ENCODE data around the gene CLEC2D. TPM values are rescaled to one million over a fixed set of nuclear protein-coding genes. Genes with fewer than 3 reads are reported as not detected.

The CLEC2D gene
- total RNA-seq, 2 experiments from 2014 or later, result 190 to 212 TPM

DNA sequence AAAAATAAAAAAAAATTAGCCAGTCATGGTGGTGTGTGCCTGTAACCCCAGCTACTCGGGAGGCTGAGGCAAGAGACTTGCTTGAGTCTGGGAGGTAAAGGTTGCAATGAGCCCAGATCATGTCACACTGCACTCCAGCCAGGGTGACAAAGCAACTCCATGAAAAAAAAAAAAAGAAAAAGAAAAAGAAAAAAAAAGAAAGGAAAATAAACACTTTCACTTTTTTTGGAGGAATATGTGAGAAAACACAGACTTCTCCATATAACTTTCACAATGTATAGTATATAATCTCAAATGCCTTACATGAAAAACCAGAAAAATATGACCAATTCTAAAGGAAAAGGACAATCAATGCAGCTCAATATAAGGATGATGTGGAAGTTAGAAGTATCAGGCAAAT lies 54.5 kb downstream of the CLEC2D start:
- Mint-ChIP-seq H3K4me1 (peaks cover 26% of the 10 kb centered on the region), H3K9me3 (ENCODE audit: low read depth) (no peaks in the 10 kb centered on the region), H3K36me3 (ENCODE audit: low read depth) (peaks cover 1% of the 10 kb centered on the region), H3K27me3 (no peaks in the 10 kb centered on the region), H3K4me3 (no peak overlapping the region), H3K27ac (no peak overlapping the region)
- intact Hi-C loops (cut with DNase I, micrococcal nuclease), result loop anchor here in 1 of 2 experiments (10.0 kb wide), 1 partner anchor 389 kb away; no protein-coding TSS in a partner anchor
- DNase-seq (no peak), ATAC-seq (no peak)
- ChIA-PET POLR2A (no interaction called here), CTCF (interaction anchor here (1.8 to 2.0 kb wide), 2 partner anchors 12 to 19 kb away, joined by 4 to 5 read pairs; no protein-coding TSS in a partner anchor)

DNA sequence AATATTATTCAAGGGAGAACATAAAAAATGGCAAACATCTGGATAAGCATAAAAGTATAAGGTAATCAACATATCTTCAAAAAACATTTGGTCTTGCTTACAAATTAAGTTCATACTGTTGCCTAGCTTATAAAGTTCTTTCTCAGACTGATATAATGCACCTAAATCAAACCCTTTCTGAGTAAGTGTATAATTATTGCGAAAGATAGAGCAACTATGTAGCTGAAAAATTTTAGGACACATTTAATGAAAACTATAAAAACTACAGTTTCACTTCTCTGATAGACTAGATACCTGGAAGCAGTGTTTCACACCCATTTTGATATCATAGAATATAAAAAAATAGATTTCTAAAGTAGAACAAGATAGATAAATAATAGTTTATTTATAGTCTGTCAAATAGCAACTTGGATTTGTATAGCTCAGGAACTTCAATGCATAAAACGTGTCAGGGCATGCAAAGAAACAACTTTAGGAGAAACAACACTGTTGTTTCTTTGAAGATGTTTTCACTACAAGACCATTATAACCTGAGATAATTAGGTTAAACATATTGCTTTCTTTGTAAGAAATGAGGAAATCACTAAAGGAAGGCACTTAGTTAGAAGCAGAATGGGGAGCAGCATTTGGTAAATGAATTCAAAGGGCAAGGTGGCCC lies 55.8 kb downstream of the CLEC2D start:
- Mint-ChIP-seq H3K4me3 (no peak overlapping the region), H3K36me3 (ENCODE audit: low read depth) (peaks cover 1% of the 10 kb centered on the region)
- no peak for ATAC-seq

DNA sequence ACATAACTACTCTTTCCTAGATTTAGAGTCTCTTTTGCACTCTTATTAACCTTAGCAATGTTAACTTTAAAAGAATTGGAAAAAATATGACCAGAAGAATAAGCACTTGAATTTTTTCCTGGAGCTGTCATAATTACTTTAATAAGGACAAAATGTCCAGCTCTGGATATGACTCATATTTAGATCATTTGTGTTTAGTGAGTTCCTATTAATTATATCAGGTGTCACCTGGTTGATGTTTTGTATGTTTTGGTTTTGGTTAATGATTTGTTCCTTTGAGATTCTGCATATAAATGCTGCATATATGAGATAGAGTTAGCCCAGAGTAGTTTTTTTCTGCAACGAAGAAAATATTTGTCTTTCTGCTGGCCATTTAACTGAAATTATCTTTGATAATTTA lies 58.3 kb downstream of the CLEC2D start:
- Mint-ChIP-seq H3K36me3 (ENCODE audit: low read depth) (peaks cover 2% of the 10 kb centered on the region), H3K27ac (no peak overlapping the region), H3K4me1 (peaks cover 26% of the 10 kb centered on the region), H3K27me3 (no peaks in the 10 kb centered on the region), H3K4me3 (no peak overlapping the region), H3K9me3 (ENCODE audit: low read depth) (no peaks in the 10 kb centered on the region)
- CTCF ChIA-PET, result interaction anchor here (0.9 to 2.5 kb wide), 3 partner anchors 10 to 20 kb away, joined by 3 to 7 read pairs (median 6); no protein-coding TSS in a partner anchor
- DNase-seq (no peak), ATAC-seq (no peak)
- intact Hi-C loops (cut with DNase I, micrococcal nuclease), result loop anchor here in 1 of 2 experiments (10.0 kb wide), 1 partner anchor 393 kb away; no protein-coding TSS in a partner anchor
- POLR2A ChIA-PET, result no interaction called here

More for the DNA sequence above, 55.8 kb downstream of the CLEC2D start:
- POLR2A ChIA-PET, result interaction anchor here (0.6 kb wide), 1 partner anchor 29 kb away, joined by 3 read pairs; no protein-coding TSS in a partner anchor
- Mint-ChIP-seq H3K27me3 (no peaks in the 10 kb centered on the region), H3K9me3 (ENCODE audit: low read depth) (no peaks in the 10 kb centered on the region), H3K27ac (no peak overlapping the region), H3K4me1 (peaks cover 20% of the 10 kb centered on the region)
- DNase-seq, result no peak
- intact Hi-C loops (cut with DNase I, micrococcal nuclease), result loop anchor here in 1 of 2 experiments (10.0 kb wide), 1 partner anchor 391 kb away; no protein-coding TSS in a partner anchor
- CTCF ChIA-PET, result interaction anchor here (0.6 to 2.0 kb wide), 8 partner anchors 9 to 379 kb away, joined by 3 to 9 read pairs (median 4); no protein-coding TSS in a partner anchor

DNA sequence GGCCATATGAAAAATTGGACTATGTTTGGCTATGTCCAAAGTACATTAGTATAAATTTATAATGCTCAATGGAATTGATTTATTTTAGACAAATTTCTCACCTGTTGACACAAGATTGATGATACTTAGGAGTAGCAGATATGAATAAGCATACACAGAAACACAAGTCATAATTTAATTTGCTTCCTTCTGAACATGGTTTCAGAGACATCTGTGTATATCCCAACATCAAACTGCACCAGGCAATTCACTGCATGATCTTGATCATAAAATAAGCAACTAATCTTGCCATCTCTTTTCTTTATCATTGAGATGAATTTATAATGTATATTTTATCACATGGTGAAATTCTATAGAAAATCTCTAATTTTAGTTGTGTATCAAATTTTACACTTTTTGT lies 59.6 kb downstream of the CLEC2D start:
- intact Hi-C loops (cut with DNase I, micrococcal nuclease), result loop anchor here in 1 of 2 experiments (10.0 kb wide), 1 partner anchor 394 kb away; no protein-coding TSS in a partner anchor
- DNase-seq, result no peak
- Mint-ChIP-seq H3K36me3 (ENCODE audit: low read depth) (peaks cover 3% of the 10 kb centered on the region), H3K4me3 (no peak overlapping the region), H3K9me3 (ENCODE audit: low read depth) (no peaks in the 10 kb centered on the region), H3K27ac (no peak overlapping the region), H3K4me1 (peaks cover 31% of the 10 kb centered on the region), H3K27me3 (no peaks in the 10 kb centered on the region)
- ATAC-seq, result no peak
- POLR2A ChIA-PET, result no interaction called here
- CTCF ChIA-PET, result interaction anchor here (0.9 to 1.3 kb wide), 3 partner anchors 23 to 94 kb away, joined by 3 to 5 read pairs (median 3); partner anchors contain the start of gene CLEC2D

DNA sequence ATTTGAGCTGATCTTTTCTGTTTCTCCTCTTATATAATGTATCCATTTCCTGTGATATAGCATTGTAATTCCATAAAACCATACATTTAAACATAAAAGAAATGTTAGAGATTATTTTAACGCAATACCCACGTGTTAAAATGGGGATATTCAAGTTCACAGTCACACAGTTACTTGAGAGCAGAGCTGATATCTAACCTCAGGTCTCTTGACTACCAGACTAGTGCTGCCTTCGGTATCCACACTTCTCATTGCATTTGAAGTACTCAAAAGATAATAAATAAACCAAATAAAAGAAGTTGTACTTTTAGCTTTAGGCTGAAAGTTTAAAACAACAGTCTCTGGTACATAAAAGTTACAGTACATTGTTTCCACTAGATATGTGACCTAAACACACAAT lies 60.5 kb downstream of the CLEC2D start:
- H3K4me1 Mint-ChIP-seq, result peaks cover 34% of the 10 kb centered on the region
- H3K36me3 Mint-ChIP-seq (ENCODE audit: low read depth), result peaks cover 3% of the 10 kb centered on the region
- H3K27ac Mint-ChIP-seq, result no peak overlapping the region
- ChIA-PET CTCF (interaction anchor here (0.6 to 2.6 kb wide), 8 partner anchors 13 to 728 kb away, joined by 3 to 9 read pairs (median 3); partner anchors contain the start of gene CLEC2D), POLR2A (no interaction called here)
- ATAC-seq (no peak), DNase-seq (no peak)
- H3K4me3 Mint-ChIP-seq, result no peak overlapping the region
- no peaks in the 10 kb centered on the region for H3K9me3 Mint-ChIP-seq (ENCODE audit: low read depth)
- H3K27me3 Mint-ChIP-seq, result no peaks in the 10 kb centered on the region
- intact Hi-C loops (cut with DNase I, micrococcal nuclease), result loop anchor here in 1 of 2 experiments (2.0 kb wide), 1 partner anchor 21 kb away; no protein-coding TSS in a partner anchor

DNA sequence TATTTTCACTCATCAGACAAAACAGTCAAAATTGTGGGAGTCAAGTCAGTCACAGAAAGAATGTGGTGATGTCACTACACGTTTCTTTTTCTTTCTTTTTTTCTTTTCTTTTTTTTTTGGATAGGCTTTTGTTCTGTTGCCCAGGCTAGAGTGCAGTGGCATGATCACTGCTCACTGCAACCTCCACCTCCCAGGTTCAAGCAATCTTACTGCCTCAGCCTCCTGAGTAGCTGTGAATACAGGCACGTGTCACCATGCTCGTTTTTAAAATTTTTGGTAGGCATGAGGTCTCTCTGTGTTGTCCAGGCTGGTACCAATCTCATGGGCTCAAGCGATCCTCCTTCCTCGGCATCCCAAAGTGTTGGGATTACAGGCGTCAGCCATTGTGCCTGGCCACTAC lies 61.1 kb downstream of the CLEC2D start:
- POLR2A ChIA-PET, result no interaction called here
- no peaks in the 10 kb centered on the region for H3K27me3 Mint-ChIP-seq
- H3K4me3 Mint-ChIP-seq, result peak overlapping the region; percentile 69
- CTCF ChIA-PET, result interaction anchor here (0.6 to 2.6 kb wide), 5 partner anchors 12 to 728 kb away, joined by 3 to 9 read pairs (median 5); no protein-coding TSS in a partner anchor
- H3K4me1 Mint-ChIP-seq, result peaks cover 34% of the 10 kb centered on the region
- peaks cover 3% of the 10 kb centered on the region for H3K36me3 Mint-ChIP-seq (ENCODE audit: low read depth)
- DNase-seq, result no peak
- H3K27ac Mint-ChIP-seq, result no peak overlapping the region
- intact Hi-C loops (cut with DNase I, micrococcal nuclease), result loop anchor here in 1 of 2 experiments (2.0 kb wide), 1 partner anchor 22 kb away; no protein-coding TSS in a partner anchor
- no peak for ATAC-seq
- H3K9me3 Mint-ChIP-seq (ENCODE audit: low read depth), result no peaks in the 10 kb centered on the region

DNA sequence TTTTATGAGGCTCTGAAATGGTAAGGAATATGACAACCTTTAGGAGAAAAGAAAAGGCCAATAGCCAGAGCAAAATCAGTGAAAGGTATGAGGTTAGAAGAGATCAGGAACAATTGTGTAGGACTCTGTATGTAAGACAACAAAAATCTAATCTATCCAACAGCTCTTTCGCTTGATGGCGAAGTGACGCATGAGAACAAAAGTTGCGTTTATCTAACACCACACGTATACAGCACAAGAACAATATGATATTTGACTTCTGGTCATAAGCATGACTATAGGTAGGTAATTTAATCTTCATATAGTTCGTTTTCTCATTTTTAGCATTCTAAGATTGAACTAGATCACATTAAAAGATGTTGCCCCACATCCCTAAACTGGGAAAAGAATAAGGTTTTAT lies 61.9 kb downstream of the CLEC2D start:
- H3K4me1 Mint-ChIP-seq, result peaks cover 38% of the 10 kb centered on the region
- H3K36me3 Mint-ChIP-seq (ENCODE audit: low read depth), result peaks cover 3% of the 10 kb centered on the region
- no peak for DNase-seq
- ChIA-PET CTCF (interaction anchor here (0.9 to 2.6 kb wide), 3 partner anchors 11 to 82 kb away, joined by 3 to 9 read pairs (median 4); no protein-coding TSS in a partner anchor), POLR2A (interaction anchor here (0.6 kb wide), 2 partner anchors 43 to 136 kb away, joined by 3 to 4 read pairs; no protein-coding TSS in a partner anchor)
- peak overlapping the region; percentile 69 for H3K4me3 Mint-ChIP-seq
- no peak overlapping the region for H3K27ac Mint-ChIP-seq
- intact Hi-C loops (cut with DNase I, micrococcal nuclease), result loop anchor here in 1 of 2 experiments (2.0 kb wide), 1 partner anchor 23 kb away; no protein-coding TSS in a partner anchor
- no peak for ATAC-seq
- peaks cover 2% of the 10 kb centered on the region for H3K9me3 Mint-ChIP-seq (ENCODE audit: low read depth)
- no peaks in the 10 kb centered on the region for H3K27me3 Mint-ChIP-seq

DNA sequence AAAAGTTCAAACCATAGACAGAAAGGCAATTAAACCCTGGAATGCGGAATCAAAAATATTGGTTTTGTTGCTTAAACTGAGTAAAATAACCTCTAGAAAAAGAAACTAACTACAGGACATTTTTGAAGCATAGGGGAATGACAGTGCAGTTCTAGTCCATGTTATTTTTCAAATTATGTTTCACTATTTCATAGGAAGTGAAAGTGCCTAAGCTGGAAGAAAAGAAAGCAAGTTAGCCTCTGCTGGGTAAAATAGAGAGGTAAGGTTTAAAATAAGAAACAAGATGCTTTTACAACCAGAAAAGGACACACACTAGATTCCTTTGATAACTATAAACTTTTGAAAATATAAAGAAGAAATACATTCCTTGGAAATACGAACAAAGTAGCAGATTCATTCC lies 62.3 kb downstream of the CLEC2D start:
- DNase-seq, result no peak
- H3K4me1 Mint-ChIP-seq, result peaks cover 42% of the 10 kb centered on the region
- ChIA-PET CTCF (interaction anchor here (1.1 to 2.6 kb wide), 2 partner anchors 11 to 82 kb away, joined by 3 to 9 read pairs; no protein-coding TSS in a partner anchor), POLR2A (interaction anchor here (0.6 kb wide), 2 partner anchors 43 to 136 kb away, joined by 3 to 4 read pairs; no protein-coding TSS in a partner anchor)
- peaks cover 2% of the 10 kb centered on the region for H3K9me3 Mint-ChIP-seq (ENCODE audit: low read depth)
- H3K27me3 Mint-ChIP-seq, result no peaks in the 10 kb centered on the region
- peaks cover 3% of the 10 kb centered on the region for H3K36me3 Mint-ChIP-seq (ENCODE audit: low read depth)
- H3K27ac Mint-ChIP-seq, result no peak overlapping the region
- ATAC-seq, result peak; percentile 46
- intact Hi-C loops (cut with DNase I, micrococcal nuclease), result loop anchor here in 1 of 2 experiments (2.0 kb wide), 2 partner anchors 23 to 97 kb away; no protein-coding TSS in a partner anchor
- H3K4me3 Mint-ChIP-seq, result peak overlapping the region; percentile 69

DNA sequence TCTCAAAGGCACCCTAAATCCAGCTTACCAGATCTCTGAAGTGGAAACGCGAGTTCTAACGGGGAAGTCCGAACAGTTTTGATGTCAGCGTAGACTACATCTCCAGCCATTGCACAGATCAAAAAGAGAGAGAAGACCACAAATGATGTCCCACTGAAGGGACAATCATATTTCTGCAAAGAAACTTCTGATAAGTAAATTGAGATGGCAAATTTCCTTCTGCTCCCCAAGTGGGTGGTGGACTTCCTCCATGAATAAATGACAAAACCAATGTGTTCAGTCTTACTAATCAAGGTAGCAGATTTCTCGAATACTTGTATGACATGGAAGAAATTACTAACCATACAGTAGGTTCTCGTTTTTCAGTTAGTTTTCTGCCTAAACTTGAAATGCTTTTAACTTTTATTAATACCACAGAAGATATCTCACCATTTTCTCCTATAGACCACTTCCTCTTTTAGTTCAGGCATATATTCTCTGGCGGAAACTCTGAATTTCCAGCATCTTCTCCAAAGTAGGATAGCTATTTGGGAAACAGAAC lies 63.5 kb downstream of the CLEC2D start, which contains the start of gene CLECL1:
CLECL1 (minus strand) TSS at position 177 of the 541 bp plus-strand sequence.
- H3K27me3 Mint-ChIP-seq, result no peaks in the 10 kb centered on the region
- ATAC-seq (peak; percentile 79), DNase-seq (no peak)
- H3K36me3 Mint-ChIP-seq (ENCODE audit: low read depth), result peaks cover 3% of the 10 kb centered on the region
- ChIA-PET CTCF (interaction anchor here (0.7 to 1.6 kb wide), 5 partner anchors 10 to 98 kb away, joined by 3 to 12 read pairs (median 4); no protein-coding TSS in a partner anchor), POLR2A (no interaction called here)
- peaks cover 53% of the 10 kb centered on the region for H3K4me1 Mint-ChIP-seq
- peak within 1 kb of the TSS; percentile 69 for H3K4me3 Mint-ChIP-seq
- intact Hi-C loops (cut with DNase I, micrococcal nuclease), result loop anchor here in 1 of 2 experiments (1.0 to 2.0 kb wide), 2 partner anchors 8 to 98 kb away; no protein-coding TSS in a partner anchor
- peaks cover 2% of the 10 kb centered on the region for H3K9me3 Mint-ChIP-seq (ENCODE audit: low read depth)
- peak within 1 kb of the TSS; percentile 84 for H3K27ac Mint-ChIP-seq

DNA sequence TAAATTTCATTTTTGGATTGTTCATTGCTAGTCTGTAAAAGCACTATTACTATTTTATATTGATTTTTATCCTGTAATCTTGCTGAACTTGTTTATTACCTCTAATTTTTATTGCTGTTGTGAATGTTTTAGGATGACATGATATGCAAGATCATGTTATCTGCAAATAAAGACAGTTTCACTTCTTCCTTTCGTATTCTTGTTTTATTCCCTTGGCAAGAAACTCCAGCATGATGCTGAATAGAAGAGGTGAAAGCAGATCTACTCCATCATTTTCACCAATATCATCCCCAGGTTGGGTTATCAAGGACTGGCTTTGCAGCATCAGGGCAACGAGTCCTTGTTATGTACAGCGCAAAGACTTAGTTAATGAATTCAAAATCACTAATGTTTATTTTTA lies 66.1 kb downstream of the CLEC2D start:
- Mint-ChIP-seq H3K36me3 (ENCODE audit: low read depth) (peaks cover 3% of the 10 kb centered on the region), H3K4me3 (no peak overlapping the region), H3K4me1 (peaks cover 69% of the 10 kb centered on the region), H3K9me3 (ENCODE audit: low read depth) (peaks cover 3% of the 10 kb centered on the region), H3K27me3 (no peaks in the 10 kb centered on the region), H3K27ac (no peak overlapping the region)
- ChIA-PET POLR2A (no interaction called here), CTCF (no interaction called here)
- intact Hi-C loops (cut with DNase I, micrococcal nuclease), result no loop called here
- no peak for DNase-seq
- no peak for ATAC-seq
